CD4-positive, alpha-beta T cell treated with Interleukin-15 for 4 hours (primary cell): ENCODE results near the gene LIN28B.

Source experiments
- DNase-seq: peaks from one replicate; pipeline ENCODE4 v3.0.0-alpha.2; 2020; ENCODE audit warnings: low spot score

LIN28B gene

GRCh38 chr6:105014954-105015353 is 58.0 kb downstream of the LIN28B start:
- DNase-seq = no peak

- no peak for DNase-seq
Observed at GRCh38 chr6:105015482-105015881, 58.6 kb downstream of the LIN28B start.

DNA sequence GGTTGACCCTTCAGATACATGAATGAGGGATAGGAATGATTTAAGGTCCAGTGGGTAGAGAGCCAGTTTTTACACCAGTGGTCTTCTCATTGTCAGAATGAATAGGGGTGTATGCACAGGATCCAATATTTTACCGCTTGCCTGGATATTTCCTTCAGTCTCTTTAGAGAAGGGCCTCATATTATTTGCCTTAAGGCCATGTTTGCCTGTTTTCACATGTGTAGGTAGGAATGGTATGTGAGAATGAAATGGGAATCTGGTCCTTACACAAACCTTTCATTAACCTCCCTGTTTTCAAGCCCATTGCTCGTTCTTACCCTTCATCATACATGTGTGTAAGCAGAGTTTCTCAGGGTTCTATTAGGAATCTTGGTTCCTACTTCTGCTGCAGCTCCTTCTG is 62.4 kb downstream of the LIN28B start:
- no peak for DNase-seq

DNA sequence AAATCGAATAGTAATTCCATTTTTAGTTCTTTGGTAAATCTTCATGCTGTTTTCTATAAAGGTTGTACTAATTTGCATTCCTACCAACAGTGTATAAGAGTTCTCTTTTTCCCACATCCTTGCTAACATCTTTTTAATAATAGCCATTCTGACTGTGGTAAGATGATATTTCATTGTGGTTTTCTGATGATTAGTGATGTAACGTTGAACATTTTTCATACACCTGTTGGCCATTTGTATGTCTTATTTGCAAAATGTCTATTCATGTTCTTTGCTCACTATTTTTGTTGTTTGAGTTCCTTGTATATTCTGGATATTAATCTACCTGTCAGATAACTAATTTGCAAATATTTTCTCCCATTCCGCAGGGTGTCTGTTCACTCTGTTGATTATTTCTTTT is 64.5 kb downstream of the LIN28B start:
- no peak for DNase-seq

GRCh38 chr6:105022416-105022815 is 65.5 kb downstream of the LIN28B start:
- no peak for DNase-seq

- DNase-seq = no peak
Observed at GRCh38 chr6:105024803-105025202, 67.9 kb downstream of the LIN28B start.

DNA sequence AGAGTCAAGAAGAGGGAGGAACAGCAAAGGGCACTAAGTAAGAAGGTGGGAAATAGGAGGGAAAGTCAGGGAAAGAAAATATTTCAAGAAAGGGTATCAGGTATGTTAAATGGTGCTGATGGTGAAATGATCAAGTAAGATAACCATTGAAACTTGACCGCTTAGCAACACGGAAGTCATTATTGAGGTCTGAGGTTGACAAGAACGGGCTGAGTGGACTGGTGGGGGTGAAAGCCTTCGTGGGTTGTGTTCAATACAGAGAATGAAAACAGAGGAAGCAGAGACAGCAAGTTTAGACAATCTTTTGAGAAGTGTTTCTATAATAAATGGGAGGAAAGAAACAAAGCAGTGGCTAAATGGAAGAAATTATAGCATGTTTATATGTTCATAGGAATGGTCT is 72.0 kb downstream of the LIN28B start:
- no peak for DNase-seq

DNA sequence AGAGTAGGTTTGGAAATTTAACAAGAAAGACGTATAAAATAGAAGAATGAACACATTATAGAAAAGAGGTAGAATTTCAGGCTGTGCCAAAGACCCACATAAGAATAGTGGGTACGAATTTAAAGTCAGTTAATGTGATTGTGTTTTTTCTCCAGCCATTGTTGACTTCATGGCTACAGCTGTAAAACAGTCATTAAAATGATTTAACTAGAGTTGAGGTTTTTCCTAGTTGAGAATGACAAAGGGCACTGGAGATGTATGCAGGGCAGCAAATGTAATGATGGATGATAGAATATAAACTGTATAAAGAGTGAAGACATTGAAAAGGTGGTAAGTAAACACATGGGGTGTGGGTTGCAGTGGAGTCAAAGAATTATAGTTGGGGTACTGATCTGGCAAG is 72.7 kb downstream of the LIN28B start:
- no peak for DNase-seq

GRCh38 chr6:105034470-105034869 is 77.6 kb downstream of the LIN28B start:
- no peak for DNase-seq

DNA sequence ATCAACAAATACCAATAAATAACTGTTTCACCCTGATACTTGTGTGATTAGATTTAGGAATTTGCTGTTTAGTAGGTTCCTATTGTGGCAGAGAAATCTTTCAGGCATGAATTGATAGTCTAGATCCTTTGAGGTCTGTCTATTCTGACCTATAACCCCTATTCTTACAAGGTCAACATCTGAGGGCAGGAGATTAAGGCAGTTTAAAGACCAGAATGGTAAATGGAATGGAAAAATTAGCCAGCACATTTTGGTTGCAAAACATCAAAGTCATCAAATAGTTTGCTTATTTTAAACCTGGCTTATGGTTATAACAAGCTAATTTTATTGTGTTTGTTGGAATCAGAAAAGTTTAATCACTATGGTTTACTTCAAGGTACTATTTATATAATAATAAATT is 78.4 kb downstream of the LIN28B start:
- no peak for DNase-seq

DNA sequence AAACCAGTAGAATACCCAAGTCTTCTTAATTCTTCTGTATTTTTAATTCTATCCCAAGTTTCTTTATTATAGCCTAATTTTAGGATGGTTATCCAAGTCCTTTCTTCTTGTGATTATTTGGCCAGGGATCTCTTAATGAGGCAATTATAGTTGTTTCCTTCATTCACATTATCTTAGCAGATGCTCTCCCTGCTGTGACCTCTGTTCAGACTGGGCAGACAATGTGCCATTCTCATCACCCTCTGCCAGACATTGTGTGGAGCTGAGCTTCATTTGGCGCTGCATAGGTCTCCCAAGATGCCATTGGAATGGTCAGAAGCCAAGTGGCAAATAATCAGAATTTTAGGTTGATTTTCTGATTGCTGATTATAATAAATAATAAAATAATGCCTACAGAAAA is 79.4 kb downstream of the LIN28B start:
- no peak for DNase-seq

DNA sequence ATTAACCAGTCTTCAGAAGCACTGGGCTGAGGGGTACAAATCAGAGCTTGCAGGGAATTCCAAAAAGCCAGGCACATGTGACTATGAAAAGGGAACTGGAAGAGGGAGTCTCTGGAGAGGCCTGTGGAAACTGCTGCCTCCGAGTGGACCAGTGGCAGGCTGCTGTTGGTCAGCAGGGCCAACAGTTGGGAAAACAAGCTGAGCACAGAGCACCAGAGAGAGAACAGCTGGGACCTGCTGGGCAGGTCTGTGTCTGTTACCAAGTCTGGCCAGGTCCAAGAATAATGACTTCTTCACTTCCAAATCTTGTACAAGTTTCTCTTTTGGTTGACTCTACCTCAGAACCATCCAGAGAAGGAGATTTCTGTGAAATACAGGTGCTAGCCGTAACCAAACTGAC is 81.4 kb downstream of the LIN28B start:
- DNase-seq = no peak

- DNase-seq = no peak
Observed at GRCh38 chr6:105041880-105042279, 85.0 kb downstream of the LIN28B start.

- DNase-seq = no peak
Observed at GRCh38 chr6:105042648-105043047, 85.7 kb downstream of the LIN28B start.

GRCh38 chr6:105043979-105044378 is 87.1 kb downstream of the LIN28B start:
- DNase-seq = no peak

GRCh38 chr6:105045526-105045925 is 88.6 kb downstream of the LIN28B start:
- no peak for DNase-seq

- no peak for DNase-seq
Observed at GRCh38 chr6:105051941-105052471, 95.1 kb downstream of the LIN28B start.

- no peak for DNase-seq
Observed at GRCh38 chr6:105056646-105057045, 99.7 kb downstream of the LIN28B start.

GRCh38 chr6:105057160-105057559 is 100.3 kb downstream of the LIN28B start:
- DNase-seq = no peak

DNA sequence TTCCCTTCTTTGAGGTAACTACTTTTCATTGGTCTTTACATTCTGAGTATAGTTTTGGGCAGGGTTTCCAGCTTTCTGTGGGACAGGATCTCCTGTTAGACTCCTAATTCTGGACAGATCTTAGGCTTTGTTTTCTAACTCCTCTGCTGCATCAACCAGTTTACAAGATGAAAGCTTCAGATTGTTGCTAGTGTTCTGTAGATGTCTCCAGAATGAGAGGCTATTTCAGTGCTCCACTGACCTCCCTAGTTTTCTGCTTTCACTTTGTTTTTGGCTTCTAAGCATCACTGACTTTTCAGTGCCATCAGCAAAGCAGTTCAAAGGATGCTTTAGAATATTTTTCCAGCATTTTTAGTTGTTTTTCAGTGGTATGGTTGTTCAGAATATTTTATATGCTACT is 101.4 kb downstream of the LIN28B start:
- no peak for DNase-seq

DNA sequence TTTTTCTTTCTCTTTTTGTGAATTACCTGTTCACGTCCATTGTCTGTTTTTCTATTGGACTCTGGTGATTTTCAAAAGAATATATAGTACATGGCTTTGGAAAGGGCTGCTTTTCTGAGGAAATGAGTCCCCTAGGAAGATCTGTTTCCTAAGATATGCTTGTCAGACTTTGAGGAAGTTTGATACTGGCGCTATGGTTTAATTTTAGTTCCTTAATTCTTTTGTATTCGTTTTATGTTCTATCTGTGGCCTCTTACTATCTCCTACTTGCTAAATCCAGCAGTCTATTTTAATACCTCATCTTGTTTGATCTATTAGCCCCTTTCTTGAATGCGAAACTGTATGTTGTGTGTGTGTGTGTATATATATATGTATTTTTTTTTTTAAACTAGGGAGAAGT is 101.9 kb downstream of the LIN28B start:
- no peak for DNase-seq

GRCh38 chr6:105066233-105066632 is 109.3 kb downstream of the LIN28B start:
- no peak for DNase-seq

DNA sequence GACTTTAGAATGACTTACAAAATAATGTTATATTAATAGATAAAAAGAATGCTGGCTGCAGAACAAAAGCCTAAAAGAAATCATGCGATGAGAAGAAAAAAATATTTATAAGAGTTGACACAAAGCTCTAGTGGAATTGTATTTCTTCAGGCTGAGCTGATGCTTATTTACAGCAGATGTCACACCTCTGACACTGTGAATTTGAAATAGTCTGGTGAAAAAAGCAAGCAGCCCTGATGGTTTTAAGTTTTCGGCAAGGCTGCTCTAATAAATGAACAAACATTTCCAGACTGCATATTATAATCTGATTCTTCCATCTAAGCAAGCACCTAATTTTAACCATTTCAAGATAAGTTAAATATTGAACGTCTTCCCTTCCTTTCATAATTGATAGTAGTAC is 109.9 kb downstream of the LIN28B start:
- no peak for DNase-seq

DNA sequence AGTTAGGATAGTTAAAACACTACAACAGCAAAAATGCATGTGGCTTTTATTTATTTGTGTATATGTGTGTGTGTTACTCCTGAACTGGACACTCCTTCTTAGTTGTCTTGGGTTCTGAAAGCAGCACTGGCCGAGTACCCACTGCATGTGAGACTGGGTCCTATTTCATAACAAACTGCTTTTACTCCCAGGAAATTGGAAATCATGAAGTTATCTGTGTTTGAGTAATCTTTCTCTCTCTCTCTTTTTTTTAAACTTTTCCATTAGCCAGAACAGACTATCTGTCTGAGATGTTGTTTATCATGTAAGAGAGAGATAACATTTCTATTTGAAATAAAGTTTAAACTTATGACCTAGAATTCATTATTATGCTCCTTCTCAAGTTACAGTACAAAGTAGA is 110.4 kb downstream of the LIN28B start:
- DNase-seq = no peak

DNA sequence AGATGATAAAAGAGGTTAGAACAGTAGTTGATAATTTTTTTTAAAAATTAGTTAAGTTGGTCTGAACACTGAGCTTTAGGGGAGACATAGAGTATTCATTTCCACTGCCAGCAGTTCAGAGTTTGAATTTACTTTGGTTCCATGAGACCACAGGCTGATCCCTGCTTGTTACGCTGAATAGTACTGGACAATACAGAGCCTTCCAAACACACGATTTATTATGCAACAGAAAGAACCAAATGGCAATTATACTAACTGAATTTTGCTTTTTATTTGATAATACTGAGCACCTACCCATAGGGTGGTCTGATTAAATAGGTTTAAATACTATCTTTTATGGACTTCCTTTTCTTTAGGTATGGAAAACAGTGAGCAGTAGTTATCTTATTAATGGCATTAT is 111.5 kb downstream of the LIN28B start:
- no peak for DNase-seq
